G401 (cell line): ENCODE measurements around the gene KLHL29. TPM values are rescaled to one million over a fixed set of nuclear protein-coding genes. Genes with fewer than 3 reads are reported as not detected.

Experiments used
- DNase-seq: peaks from one replicate; pipeline ENCODE4 v3.0.0-alpha.2; 2015; ENCODE audit warnings: low spot score
- in situ Hi-C: cut with HindIII; loops from 2 replicates; pipeline ENCODE4 v1.10.0; 2016; ENCODE audit warnings: low sequenced_read_pairs, mixed read lengths
- total RNA-seq: library from RNA; depleted of rRNA; stranded (reverse); fragments of >200 nt; shearing (Covaris generic); gene quantifications from 2 replicates; pipeline ENCODE4 v1.2.3, GENCODE V29; 2014

The KLHL29 gene
- total RNA-seq, 1 experiment from 2014 or later = not detected

DNA sequence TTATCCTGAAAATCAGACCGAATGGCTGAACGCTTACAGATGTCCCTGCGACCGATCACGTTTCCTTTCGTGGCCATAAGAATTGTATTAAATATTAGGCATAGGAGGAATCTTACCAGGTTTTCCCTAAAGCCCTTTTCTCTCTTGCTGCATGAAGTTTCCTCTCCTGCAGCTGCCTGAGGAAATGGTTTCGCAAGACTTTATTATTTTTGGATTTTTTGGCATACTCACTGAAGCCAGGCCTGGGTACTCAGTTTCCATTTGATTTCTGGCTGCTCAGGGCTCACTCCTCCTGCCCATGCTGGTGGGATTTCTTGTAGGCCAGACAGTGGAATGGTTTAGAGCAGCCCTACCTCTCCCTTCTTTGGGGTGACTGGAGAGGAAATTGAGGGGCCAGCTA is 114.0 kb downstream of the KLHL29 start:
- in situ Hi-C loops = no loop called here
- DNase-seq = no peak

DNA sequence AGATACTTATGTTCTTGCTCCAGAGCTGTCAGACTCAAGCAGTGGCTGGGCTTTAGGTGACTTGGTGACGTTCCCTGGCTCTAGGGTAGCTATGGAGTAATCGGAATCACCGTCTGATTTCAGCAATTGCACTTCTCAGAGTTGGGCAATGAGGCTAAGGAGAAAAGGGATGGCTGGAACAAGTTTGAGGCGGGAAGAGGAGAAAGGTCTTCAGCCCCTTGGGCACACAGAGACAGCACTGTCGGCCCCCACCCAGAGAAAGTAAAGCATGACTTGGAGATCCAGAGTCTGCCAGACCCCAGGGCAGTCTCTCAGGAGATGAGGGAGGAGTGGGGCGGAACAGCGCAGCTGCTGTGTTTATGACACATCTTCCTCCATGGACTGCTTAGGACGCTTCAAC is 114.5 kb downstream of the KLHL29 start:
- in situ Hi-C loops = no loop called here
- DNase-seq = no peak

DNA sequence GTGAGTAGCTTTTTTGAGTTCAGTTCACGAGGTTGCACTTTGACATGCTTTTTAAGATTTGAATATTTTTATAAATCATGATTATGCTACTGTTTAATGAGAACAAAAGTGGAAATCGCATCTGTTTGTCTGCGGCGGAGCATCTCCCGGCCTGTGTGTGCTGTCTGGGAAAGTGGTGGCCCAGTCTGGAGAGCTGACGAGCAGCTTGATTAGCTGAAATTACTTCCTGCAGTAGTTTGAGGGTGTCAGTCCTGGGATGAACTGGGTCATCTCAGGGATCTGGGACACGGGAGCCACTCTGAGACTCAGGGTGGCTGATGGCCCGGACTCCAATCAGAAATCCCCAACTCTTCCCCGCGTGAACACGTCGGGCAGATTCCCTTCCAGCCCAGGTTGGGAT is 115.9 kb downstream of the KLHL29 start:
- in situ Hi-C loops = no loop called here
- DNase-seq = no peak

DNA sequence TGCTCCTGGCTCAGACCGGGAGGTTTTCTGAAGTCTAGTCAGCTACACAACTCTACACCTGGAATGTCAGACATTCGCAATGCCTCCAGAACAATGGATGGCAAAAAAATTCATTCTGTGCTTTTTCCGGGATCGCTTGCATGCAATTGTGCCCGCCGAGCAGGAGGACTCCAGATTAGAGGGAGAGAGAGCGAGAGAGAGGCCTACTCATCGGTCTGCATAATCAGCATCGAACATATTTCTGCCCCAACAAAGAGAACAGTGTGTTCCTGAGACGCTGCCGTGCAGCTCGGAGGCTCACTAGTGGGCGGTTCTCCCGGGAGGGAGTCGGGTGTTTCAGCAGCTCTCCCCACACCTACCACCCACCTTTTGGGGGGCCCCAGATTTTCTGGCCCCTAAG is 117.1 kb downstream of the KLHL29 start:
- in situ Hi-C loops = no loop called here

DNA sequence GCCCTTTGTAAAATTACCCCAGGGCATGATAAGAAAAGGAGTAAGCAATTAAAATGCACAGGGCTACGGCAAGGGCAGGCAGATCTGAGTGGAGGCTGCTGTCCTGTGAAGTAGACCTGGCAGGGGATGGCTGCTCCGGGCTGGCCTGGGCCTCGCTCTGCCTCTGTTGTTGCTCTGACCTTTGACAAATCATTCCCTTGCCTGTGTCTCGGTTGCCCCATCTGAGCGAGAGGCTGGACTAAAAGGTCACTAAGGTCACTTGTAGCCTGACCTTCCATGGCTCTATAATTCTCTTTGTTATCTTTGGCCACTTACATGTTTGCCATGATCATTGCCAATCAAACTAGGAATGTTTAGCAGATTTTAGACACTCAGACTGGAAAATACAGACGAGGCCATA is 118.1 kb downstream of the KLHL29 start:
- no peak for DNase-seq
- in situ Hi-C loops = no loop called here

More for the DNA sequence above, 117.1 kb downstream of the KLHL29 start:
- no peak for DNase-seq

DNA sequence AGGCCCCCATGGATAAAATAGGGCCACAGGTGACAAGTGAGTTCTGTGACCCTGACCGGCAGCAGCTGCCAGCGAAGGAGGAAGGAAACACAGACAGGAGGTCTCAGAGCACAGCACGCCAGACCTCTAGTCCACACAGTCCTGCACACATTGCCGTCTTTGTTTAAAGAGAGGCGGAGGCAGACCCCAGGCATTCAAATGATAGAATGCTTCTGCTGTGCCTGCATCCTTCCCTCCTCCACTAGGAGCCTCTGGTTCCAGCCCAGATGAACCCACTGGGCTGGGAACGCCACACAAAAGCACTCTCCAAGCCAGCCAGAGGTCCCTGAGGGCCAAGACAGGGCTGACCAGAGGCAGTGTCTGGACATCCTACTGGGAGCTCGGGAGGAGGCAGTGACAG is 118.7 kb downstream of the KLHL29 start:
- in situ Hi-C loops = no loop called here
- DNase-seq = no peak

DNA sequence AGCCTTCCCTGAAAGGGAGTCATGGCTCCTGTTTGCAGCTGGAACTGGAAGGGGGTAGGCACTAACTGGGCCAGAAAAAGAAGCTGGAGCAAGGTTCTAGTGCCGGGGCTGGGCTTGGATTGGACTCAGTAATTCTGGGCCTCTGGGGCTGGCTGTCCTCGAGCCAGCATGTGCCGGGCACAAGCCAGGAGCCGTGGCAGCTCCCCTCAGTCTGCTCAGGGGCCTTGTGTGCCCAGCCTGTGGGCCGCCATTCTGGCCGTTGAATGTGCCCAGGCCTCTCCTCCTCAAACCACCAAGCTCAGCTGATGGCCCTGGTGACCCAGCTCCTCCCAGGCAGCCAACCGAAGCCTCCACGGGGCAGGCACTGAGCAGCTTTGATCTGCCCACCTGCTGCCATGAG is 119.6 kb downstream of the KLHL29 start:
- in situ Hi-C loops = no loop called here
- no peak for DNase-seq

DNA sequence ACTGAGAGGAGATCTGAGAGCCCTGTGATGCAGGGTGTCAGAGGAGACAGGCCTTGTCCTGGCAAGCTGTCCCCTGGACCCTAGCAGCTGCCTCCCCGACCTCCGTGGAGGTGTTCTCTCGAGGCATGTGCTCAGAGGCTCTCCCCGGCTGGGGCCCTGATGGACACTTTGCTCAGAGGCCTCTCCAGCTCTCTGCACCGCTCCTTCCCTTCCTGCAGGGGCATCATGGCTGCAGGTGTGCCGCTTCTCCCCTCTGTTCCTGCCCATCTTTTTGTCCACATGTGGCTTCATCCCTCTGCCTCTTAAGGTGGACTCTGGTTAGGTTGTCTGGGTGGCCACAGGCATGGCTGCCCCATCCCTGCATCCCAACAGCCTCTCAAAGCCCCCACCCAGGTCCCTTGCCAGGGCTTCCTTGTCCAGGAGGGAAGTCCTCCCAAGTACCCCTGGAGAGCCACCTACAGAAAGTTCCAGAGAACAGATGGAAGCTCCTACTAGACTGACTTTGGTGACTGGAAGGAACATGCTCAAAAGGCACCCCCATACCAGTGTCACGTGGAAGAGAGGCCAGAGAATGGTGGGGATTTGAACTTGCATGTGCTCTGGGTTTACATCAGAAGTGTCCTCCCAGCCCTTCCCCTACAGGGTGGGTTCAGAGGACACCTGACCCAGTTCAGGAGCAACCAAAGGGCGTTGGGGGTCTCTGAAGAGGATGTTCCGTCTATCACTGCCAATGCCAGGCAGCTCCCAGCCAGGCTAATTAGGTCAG is 120.4 kb downstream of the KLHL29 start:
- DNase-seq = no peak
- in situ Hi-C loops = no loop called here

DNA sequence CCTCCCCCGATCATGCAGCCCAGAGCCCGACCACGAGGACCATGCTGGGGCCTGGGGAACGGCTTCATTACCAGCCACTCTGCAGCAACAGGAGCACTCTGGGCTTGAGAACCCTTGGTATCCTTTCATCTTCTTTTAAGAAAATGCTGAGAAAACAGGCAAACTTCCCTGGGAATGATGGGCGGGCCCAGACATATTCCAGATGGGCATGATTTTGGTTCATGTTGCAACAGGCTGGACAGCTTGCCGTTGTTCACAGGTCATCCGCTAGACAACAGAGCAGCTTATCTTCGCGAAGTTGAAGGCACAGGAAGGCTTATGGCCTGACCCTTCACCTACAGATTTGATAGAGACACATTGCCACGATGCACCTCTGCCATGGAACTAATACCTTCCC is 121.0 kb downstream of the KLHL29 start:
- DNase-seq = no peak
- in situ Hi-C loops = no loop called here

DNA sequence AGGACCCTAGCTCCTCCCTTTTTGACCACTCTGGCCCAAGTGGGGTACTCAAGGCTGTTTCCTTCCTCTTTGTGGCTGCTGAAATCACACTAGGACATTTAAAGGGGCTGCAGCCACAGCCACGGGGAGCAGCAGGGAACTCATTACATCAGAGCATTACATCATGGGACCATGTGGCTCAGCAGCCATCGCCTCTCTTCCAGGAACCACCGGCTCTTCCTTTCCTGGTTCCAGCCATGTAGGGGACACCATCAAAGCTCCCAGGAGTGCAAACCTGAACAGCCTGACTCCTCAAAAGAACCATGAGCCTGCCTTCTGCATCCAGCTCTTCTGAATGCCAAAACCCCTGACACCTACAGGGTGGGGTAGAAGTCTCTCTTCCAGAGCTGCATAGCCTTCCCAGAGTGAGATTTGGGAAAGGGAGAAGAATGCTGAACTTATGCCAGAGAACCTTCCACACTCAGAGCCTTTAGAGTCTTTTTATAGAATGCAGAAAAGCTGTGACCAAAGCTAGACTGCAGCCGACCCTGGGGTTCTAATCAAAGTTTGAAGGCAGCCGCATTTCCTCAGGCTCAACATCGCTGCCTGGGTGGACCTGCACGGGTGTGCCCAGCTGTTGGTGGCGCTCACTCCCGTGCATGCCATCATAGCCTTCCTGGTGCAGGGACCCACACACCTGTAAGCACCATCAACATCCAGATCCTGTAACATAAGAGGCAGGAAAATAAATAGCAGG is 121.7 kb downstream of the KLHL29 start:
- no peak for DNase-seq
- in situ Hi-C loops = no loop called here

DNA sequence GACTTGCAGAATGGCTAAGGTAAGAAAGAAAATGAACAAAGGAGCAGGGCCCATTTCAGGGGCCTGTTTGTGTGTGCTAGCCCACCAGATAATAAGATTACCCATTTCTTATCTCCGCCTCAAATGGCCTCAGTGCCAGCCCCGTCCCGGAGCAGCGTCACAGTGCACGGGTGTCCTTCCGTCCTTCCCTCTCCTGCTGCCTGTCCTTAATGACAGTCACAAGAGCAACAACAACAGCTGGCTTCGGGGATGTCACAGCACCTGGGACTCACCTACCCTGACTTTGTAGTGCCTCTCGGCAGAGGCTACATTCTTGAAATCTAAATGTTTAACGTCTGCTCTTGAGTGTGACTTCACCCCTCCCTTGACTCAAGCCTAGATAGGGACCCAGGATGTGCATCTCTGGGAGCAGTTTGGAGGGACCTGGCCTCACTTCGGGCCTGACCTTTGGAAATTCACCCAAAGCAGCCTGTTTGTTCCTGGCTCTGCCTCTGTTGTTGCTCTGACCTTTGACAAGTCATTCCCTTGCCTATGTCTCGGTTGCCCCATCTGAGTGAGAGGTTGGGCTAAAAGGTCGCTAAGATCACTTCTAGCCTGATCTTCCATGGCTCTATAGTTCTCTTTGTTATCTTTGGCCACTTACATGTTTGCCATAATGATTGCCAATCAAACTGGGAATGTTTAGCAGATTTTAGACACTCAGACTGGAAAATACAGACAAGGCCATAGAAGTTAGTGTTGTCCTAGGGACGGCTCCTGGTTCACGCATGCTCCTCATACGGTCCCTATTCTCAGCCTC is 122.5 kb downstream of the KLHL29 start:
- in situ Hi-C loops = no loop called here
- DNase-seq = no peak

DNA sequence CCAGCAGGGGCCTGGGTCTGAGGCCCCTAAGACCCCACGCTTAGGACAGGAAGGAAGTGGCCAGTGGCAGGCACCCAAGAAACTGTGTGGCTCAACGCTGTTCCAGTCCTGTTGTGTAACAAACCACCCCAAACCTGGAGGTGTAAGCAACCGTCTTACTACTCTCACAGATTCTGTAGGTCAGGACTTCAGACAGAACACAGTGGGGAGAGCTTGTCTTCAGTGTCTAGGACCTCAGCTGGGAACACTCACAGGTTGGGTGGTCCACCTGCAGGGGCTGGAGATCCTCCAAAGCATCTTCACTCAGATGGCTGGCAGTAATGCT is 123.0 kb downstream of the KLHL29 start:
- in situ Hi-C loops = no loop called here

DNA sequence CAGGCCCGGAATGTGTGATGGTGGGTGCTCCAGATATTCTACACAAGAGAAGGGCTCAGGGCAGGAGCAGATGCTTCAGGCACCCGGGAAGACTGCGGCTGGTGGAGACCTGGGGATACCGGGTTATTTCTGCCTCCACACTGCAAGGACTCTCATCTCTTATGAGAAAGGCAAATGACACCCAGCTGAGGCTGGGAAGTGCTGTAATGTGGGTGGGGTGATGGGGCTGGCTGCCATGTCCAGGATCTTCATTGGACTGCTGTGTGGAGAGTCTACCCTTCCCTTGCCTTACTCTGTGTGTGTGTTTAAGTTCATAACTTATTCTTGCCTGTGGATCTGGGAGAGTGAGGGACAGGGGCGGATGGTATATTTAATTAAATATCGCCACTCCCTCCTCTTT is 124.1 kb downstream of the KLHL29 start:
- no peak for DNase-seq
- in situ Hi-C loops = no loop called here

More for the DNA sequence above, 123.0 kb downstream of the KLHL29 start:
- no peak for DNase-seq

DNA sequence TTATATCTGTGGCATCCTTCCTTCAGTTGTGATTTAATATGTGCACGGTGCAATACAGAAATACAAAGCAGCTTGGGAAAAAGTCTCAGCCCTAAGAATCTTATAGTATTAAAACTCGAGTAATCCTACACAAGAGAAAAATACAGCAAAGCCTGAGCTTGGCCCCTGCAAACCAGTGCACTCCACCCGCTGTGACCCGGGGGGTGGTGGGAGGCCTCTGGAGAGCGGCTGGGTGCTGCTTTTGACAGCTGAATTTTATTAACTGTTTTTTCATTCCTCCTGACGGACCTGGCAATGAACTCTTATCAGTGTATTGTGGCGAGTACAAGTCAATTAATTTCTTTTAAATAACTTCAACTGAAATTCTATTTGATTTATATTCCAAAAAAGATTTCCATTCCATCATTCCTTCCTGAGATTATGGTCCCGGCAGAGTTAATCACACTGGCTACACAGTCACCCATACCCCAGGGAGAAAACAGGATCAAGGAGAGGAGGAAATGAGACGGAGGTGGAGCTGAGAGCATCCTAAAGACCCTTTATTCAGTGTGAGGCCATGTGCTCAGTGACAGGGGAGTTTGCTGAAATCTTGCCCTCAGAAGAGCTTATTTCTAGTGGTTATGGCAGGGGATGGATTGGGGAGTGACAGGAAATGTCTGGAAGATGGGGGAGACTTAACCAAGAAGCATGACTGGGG is 124.8 kb downstream of the KLHL29 start:
- no peak for DNase-seq
- in situ Hi-C loops = no loop called here

DNA sequence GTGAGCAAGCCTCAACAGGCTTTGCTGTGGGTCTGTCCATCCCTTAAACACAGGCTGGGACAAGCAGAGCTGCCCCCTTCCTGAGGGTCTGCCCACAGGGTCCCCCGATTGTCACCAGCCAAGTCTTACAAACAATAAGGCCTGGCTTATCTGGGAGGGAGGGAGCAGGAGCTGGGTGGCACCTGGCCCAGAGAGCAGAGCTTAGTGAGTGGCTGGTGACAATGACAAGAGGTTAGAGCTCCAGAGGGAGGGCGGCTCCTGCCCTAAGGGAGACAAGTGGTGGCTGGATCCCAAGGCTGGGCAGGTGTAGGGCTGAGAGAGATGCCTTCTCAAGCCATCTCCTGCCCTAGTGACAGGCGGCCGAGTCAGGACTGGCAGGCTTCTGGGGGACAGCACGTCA is 125.5 kb downstream of the KLHL29 start:
- in situ Hi-C loops = no loop called here
- DNase-seq = no peak

DNA sequence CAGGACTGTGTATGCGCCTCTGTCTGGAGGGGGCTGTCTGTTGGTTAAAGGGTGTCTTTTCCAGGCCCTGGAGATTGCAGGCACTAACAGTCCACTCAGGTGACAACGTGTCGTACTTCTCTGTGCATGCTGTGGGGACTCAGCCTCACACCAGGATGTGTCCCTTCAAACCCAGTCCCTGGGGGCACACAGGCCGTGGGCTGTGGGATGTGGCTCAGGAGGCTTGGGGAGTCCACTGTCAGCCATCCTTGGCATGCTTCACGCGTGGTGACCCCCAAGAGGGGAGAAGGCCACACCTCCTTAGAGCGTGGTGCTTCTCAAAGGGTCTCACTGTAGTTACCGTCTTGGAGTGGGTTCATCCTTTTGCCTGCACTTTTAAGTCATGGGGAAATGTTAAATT is 127.8 kb downstream of the KLHL29 start:
- in situ Hi-C loops = no loop called here
- no peak for DNase-seq

DNA sequence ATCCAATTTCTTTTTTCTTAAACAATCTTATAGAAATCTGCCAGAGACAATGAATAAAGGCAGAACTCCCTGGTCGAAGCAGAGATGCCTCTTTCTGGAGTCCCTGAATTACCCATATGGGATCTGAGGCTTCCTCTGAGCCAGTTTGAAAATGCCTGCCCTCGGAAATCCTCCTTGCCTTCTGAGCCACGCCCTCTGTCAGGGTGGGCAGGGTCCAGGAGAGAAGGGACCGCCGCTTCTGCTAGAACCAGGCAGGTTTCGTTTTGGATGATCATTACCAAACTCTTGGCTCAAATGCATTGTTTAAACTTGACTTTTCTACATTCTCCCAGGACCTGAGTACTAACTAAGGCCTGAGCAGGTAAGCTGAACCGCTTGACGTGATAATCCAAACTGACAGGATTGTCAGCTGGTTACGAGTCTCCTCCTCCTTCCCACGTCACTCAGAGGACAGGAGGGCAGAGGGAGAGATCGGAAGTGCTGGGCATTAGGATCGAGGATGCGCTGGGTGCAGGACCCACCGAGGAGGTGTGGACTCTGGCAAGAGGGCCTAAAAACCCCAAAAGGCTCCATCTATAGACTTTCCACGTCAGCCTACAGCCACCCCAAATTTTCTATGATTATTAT is 128.4 kb downstream of the KLHL29 start:
- in situ Hi-C loops = no loop called here
- peak; percentile 42 for DNase-seq

DNA sequence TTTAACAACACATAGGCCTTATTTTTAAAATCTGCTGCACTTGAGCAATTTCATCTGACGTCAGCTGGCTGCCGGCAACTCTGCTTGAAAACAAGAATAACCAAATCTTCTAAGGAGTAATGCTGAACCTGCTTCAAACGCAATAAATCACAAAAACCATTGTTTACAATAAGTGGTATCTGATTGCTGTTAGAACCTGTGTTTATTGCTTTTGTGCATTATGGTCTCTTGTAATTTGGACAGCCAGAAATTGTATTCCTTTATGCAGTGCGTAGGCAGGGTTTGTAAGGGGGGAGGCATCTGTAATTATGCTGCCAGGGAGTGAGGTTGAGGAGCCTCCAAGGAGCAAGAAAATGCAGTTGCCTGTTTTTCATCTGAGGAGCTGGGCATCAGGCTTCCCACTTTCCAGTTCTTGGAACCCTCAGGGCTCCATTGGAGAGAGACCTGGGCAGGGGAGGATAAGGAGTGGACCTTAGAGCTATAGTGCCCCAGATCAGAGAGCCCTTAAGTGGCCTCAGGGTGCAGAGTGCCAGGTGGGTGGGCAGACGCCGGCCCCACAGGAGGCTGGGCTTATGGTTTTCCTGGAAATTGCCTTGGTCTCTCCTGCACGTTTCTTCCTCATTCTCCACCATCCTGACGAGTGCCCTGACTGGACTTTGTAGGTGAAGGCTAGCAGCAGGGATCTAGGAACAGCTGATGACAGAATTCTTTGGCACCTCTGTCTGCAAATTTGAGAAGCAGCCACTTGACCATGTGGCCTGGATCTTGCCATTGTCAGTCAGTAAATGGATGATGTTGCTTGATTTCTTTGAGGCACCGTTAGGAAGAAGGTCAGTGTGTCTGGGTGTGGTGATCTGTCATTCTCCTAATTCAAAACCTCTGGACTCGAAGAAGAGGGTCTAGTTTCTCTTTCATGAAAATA is 129.2 kb downstream of the KLHL29 start:
- in situ Hi-C loops = no loop called here
- peak; percentile 72 for DNase-seq
